ENCODE results near the gene ARHGAP29. TPM values are rescaled to one million over a fixed set of nuclear protein-coding genes. Genes with fewer than 3 reads are reported as not detected.

The ARHGAP29 gene
- total RNA-seq, 4 donors from 2014 or later = 1.4 to 30.5 (median 5.6) TPM

DNA sequence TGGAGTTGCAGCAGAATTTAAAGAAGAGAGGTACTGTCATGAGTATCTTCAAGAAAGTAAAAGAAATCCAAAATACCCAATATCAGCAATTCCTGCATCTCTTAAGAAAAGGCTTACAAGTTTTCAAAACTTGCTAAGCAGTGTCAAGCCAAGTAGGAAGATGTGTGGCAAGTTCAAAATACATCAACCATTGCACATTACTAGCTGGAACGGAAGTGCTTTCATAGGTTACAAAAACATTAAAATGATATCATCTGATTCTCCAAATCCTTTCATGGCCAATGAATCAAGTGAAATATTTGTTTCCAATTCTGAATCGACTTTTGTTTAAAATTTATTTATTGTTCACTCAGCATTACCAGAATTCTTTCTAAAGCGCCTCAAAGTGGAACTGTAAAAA lies 110.7 kb downstream of the ARHGAP29 start:
- TF ChIP-seq POLR2A (IDR thresholded peaks at IDR 0.05) = no peak
- TF ChIP-seq CTCF (IDR thresholded peaks at IDR 0.05) = no peak
- intact Hi-C loops (cut with DNase I) = no loop called here
- no peaks in the 10 kb centered on the region for H3K27me3 ChIP-seq
- DNase-seq = no peak
- 61 to 69% methylated on average over 3 of the region's 3 CpGs for WGBS, 2 donors
- H3K4me1 ChIP-seq = no peaks in the 10 kb centered on the region
- H3K36me3 ChIP-seq = no peaks in the 10 kb centered on the region
- no peak overlapping the region for H3K27ac ChIP-seq
- no peak overlapping the region for H3K4me3 ChIP-seq
- no peaks in the 10 kb centered on the region for H3K9me3 ChIP-seq

DNA sequence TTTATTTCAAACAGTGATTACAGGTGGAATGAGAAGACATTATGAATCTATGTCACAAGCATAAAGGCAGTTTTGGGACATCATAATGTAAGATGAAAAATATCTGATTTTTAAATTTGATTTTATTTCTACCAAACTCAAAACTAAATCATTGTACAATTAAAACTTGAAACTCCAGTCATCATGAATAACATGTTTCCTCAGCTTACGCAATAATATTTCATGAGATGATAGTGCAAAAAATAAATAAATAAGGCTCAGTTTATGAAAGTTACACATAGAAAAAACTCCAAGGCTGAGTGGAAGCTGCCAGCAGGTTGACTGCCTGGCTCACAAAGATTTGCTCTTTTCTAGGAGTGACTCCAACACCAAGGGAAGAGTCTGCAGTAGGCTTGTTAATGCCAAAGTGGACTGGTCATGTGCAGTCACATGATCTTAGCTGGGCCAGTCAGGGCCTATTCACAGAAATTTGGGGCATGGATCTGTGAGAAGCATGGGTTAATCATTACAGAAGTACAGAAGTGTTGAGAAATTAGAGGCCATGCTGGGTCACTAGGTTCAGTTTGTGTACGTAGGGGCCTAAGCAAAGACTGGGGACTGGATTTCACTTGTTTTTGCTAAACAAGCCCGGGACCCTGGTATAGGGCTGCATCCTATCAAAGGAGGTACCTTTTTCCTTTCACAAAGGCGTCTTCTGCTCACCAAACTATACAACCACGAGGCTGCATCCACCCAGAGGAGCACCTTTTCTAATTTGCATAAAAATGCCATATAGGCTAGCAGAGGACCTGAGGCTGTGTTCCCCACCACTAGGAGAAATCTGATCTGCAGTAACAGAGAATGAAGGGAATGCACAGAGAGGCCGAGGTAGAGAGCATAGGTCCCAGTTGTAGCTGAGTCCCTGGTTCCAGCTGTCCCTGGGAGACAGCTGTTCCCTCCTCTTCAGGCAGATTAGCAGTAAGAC lies 111.6 kb downstream of the ARHGAP29 start:
- Histone ChIP-seq H3K4me1 (no peaks in the 10 kb centered on the region), H3K4me3 (no peak overlapping the region), H3K27me3 (no peaks in the 10 kb centered on the region), H3K27ac (no peak overlapping the region), H3K9me3 (no peaks in the 10 kb centered on the region), H3K36me3 (no peaks in the 10 kb centered on the region)
- DNase-seq = no peak
- 61 to 65% methylated on average over 6 of the region's 6 CpGs for WGBS, 2 donors
- no peak for TF ChIP-seq CTCF (IDR thresholded peaks at IDR 0.05)
- no peak for TF ChIP-seq POLR2A (IDR thresholded peaks at IDR 0.05)
- intact Hi-C loops (cut with DNase I) = no loop called here

DNA sequence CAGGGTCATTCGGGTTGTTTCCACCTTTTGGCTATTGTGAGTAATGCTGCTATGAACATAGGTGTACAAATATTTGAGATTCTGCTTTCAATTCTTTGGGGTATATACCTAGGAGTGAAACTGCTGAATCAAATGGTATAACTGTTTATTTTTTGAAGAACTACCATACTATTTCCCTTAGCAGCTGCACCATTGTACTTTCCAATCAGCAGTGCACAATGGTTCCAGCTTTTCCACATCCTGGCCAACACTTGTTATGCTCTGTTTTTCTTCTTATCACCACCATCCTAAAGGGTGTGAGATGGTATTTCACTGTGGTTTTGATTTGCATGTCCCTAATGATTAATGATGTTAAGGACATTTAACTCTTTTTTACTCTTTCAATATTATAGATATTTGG lies 112.8 kb downstream of the ARHGAP29 start:
- Histone ChIP-seq H3K27me3 (no peaks in the 10 kb centered on the region), H3K4me3 (no peak overlapping the region), H3K9me3 (no peaks in the 10 kb centered on the region), H3K4me1 (no peaks in the 10 kb centered on the region), H3K36me3 (no peaks in the 10 kb centered on the region), H3K27ac (no peak overlapping the region)
- intact Hi-C loops (cut with DNase I) = no loop called here
- no peak for DNase-seq
- WGBS, 2 donors = 100% methylated on average over 1 of the region's 1 CpG
- TF ChIP-seq POLR2A (IDR thresholded peaks at IDR 0.05) (no peak), CTCF (IDR thresholded peaks at IDR 0.05) (no peak)

DNA sequence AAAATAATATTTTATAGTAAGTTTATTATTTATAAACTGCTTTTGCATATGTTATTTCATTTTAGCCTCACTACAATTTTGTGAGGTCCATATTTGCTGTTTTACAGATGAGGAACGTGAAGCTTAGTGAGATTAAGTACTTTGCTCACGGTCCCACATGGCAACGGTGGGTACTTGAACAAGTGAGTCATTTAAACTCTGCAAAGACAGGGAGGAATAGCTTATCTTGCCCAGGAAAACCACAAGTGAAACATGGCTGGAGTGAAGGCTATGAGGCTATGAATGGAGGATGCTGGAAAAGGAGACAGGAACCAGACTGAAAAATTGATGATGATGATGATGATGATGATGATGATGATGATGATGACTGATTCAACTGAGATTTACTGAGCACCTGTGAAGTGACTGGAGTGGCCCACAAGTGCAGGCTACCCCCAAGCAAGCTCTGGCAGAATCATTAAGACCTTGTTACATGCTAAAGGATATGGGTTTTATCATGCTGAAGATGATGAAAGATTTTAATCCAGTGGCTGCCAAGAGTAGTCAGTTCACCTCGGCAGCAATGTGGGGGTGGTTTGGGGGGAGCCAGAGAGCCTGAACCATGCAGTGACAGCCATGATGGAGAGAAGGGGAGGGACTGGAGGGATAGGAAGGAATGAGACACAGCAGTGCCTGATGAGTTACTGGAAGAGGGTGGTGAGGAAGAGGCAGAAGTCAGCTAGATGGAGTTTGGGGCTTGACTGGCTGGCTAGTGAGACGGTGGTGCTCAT lies 115.0 kb downstream of the ARHGAP29 start:
- Histone ChIP-seq H3K4me3 (no peak overlapping the region), H3K4me1 (peaks cover 0 to 2% (median 0%) of the 10 kb centered on the region in 3 donors), H3K27ac (no peak overlapping the region), H3K27me3 (no peaks in the 10 kb centered on the region), H3K9me3 (no peaks in the 10 kb centered on the region), H3K36me3 (no peaks in the 10 kb centered on the region)
- TF ChIP-seq POLR2A (IDR thresholded peaks at IDR 0.05) (no peak), CTCF (IDR thresholded peaks at IDR 0.05) (no peak)
- intact Hi-C loops (cut with DNase I) = no loop called here
- no peak for DNase-seq
- 62 to 68% methylated on average over 5 of the region's 5 CpGs for WGBS, 2 donors

Other genes starting within 250 kb of the ARHGAP29 start
- gene ABCA4, start 116.4 kb downstream of the ARHGAP29 start, total RNA-seq = under 1 TPM in 2 of 4 donors, not detected in 2; 0.18 to 0.57 TPM
- 10 to 100 TPM; 30.2 to 34.5 (median 32.1) TPM for gene ABCD3, start 180.8 kb upstream of the ARHGAP29 start, total RNA-seq